HK-2 (cell line): ENCODE results near the gene SPATA3.

ENCODE experiments used
- DNase-seq: peaks from one replicate; pipeline ENCODE4 v3.0.0-alpha.2; 2018; ENCODE audit not compliant: unreplicated experiment

The SPATA3 gene

DNA sequence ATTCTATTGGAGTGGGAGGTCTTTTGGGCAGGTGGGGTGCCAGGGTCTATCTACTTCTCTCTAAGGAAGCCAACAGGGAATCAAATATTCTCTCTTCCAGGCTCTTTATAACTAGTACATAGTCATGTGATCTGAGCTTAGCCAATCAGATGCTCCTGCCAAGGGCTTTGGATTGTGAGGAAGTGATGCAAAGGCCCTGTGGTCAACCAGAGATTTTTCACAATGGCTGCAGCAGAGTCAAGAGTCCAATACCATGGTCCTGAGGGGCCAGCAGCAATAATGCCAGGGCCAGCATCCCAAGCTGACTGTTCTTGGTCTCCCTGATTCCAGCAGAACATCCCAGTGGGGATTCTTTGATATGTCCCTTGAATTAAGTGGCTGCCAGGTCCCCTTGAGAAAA lies 33.0 kb downstream of the SPATA3 start:
- no peak for DNase-seq

DNA sequence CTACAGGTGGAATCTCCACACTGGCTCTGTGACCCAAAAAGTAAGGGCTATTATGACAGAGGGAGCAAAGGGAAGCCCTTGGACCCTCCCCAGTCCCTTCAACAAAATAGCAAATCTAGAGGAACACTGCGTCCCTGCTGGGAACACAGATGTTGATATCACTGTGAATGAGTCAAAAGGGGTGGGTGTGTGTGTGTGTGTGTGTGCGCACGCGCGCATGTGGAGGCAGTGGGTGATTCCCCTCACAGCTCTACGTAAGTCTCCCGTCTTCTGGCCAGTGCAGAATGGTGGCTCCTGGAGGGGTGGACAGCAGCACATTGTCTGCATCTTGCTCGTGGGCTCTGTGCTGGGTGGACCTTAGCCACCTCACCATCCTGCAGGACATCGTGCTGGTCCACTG lies 33.6 kb downstream of the SPATA3 start:
- DNase-seq: no peak

DNA sequence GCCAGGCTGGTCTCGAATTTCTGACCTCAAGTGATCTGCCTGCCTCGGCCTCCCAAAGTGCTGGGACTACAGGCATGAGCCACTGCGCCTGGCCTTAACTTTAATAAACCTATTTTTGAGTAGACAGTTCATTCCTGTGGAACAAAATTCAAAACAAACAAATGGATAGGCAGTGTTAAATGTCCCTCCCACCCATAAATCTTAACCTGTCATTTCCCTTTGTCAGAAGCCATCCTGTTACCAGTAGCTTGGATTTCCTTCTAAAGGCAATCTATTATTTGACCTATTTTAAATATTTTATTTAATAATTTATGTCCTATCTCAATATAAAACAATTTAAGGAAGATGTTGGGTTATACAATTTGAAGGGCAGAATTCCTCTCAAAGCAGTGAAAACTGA lies 34.8 kb downstream of the SPATA3 start:
- DNase-seq: no peak

DNA sequence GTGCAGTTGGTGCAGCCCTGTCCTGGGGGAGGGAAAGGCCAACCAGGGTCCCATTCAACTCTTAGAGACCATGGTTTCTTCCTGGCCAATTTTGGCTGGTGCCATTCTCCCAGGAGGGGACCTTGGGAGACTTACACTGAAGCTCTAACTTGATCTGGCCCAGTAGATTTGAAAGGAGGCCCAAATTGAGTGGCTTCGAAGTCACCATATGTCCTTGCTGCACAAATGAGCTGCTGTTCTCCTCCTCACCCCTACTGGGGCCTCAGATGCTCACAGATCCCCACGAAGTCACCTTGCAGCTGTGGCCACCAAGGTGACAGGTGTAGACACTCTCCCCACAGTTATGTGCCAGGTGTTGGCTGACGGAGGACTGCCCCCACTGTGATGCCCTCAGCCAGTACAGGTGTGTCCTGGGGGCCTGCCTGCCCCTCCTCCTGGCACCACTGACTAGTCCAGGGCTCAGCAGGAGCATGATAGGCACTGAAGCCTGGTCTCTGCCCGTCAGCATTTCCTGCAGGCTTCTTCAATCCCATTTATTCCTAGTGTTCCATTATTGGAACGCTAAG lies 36.7 kb downstream of the SPATA3 start:
- DNase-seq: no peak

DNA sequence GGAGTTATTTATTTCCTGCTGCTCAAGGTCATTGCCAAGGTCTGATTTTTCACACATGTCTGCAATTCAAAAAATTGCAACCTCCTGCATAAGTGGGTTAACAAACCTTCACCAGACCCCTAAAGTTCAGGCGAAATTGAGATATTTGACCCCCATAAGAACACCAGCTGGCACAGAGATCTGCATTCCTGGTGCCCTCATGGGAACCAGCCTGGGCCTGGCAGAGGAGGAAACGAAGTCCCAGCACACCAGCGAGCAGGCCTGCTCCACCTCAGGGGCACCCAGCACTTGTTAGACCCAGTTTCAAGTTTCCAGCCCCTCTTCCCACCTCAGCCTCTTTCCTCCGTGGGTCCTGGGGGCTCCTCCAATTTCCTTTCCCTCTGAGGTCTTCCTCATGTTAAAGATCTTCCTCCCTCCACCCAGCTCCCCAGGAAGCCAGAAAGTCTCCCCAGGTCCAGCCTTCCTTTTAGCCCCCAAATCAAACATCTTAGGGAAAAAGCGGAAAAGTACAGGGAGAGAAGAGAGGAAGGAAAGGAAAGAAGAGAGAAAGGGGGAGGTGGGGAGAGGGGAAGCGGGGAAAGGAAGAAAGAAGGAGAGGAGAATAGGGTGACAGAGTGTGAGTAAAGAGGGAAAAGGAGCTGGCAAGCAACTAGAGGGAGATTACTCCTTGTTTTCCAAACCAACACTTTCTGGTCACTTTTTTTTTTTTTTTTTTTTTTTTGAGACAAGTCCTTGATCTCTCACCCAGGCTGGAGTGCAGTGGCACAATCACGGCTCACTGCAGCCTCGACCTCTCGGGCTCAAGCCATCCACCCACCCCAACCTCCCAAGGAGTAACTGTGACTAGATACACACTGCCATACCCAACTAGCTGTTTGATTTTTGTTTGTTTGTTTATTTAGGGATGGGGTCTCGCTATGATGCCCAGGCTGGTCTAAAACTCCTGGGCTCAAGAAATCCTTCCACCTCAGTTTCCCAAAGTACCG lies 37.5 kb downstream of the SPATA3 start:
- DNase-seq: no peak

DNA sequence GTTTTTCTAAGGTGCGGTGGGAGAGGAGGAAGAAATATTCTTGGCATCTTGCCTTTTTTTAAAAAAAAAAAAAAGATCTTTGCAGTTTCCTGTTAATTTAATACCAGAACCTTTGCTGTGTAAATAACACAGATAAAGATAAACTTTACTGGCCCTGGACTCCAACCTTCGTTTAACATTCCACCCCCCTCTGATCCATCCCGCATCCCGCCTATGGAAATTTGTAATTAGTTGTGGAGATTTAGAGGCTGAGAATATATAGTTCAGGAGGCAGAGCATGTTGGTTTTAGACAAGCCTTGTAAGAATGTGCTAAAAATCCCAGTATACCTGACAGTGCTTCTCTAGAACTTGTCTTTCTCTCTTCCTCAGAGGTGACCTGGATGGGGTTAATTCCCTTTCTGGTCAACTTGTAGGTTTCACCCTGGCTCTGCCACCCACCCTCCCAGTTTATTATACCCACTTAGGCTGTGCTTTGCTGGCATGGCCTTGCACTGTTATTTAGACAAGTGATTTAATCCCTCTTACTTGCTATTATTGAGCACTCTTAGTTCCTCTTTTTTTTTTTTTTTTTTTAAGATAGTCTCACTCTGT lies 38.5 kb downstream of the SPATA3 start:
- DNase-seq: no peak

DNA sequence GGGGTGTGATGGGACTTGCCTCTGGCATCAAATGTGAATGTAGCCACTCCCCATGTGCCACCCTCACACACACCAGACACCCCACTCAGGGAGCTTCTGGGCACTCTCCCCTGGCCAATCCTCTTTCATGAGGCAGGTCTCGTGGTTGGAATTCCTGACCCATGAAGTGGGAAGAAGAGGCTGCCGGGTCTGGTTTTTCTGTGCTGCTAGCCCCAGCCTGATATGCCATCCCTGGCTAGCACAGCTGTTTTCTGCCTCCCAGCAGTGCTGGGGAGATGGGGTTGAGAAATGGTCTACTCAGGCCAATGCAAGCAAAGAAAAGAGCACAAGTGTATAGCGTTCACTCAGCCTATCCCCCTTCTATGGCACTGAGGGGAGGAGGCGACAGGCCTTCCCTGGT lies 40.2 kb downstream of the SPATA3 start:
- DNase-seq: no peak

DNA sequence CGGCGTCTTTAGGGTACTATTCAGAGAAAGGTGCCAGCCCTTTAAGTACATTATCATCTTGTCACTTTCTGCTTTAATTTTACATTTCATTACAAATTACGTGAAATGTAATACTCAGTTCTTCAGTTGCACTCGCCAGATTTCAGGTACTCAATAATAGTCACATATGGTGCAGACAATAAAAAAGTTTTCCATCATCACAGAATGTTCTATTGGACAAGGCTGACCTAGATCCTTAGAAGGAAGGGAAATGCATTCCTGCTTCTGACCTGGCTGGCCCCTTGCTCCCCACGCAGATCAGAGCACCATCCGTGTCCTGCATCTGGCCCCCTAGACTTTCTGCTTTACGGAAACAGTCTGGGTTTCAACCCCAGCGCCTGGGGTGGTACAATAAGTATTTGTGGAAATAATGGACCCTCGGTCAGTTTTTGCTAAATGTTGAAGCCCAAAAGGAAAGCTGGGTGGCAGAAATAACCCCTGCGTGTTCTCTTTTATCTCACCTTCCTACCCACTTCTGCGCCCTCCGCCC lies 40.7 kb downstream of the SPATA3 start:
- DNase-seq: no peak

DNA sequence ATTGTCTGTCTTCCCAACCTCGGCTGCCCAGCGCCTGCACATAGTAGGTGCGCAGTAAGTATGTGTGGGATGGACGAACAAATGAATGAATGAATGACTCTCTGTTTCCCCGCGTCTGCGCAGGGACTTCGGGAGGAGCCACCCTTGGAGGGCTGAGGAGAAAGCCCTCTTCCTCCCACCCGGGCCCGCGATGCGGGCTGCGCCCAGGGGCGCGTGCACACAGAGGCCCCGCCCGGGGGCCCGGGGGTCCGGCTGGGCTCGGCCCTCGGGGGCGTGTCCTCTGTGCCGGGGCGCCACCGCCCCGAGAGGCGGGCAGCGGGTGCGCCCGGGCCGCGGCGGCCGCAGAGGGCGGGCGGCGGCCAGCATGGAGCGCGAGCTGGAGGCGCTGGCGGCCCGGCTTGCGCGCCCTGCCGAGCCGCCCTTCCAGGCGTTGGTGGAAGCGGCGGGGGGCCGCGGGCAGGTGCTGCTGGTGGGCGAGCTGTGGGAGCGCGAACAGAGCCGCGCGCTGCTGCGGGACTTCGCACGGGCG lies 41.3 kb downstream of the SPATA3 start, which contains the start of gene C2orf72:
TSS of gene C2orf72 (plus strand) at position 322 of the 529 bp plus-strand sequence. CDS start at position 365, 43 bp downstream.
- peak; percentile 34 for DNase-seq

DNA sequence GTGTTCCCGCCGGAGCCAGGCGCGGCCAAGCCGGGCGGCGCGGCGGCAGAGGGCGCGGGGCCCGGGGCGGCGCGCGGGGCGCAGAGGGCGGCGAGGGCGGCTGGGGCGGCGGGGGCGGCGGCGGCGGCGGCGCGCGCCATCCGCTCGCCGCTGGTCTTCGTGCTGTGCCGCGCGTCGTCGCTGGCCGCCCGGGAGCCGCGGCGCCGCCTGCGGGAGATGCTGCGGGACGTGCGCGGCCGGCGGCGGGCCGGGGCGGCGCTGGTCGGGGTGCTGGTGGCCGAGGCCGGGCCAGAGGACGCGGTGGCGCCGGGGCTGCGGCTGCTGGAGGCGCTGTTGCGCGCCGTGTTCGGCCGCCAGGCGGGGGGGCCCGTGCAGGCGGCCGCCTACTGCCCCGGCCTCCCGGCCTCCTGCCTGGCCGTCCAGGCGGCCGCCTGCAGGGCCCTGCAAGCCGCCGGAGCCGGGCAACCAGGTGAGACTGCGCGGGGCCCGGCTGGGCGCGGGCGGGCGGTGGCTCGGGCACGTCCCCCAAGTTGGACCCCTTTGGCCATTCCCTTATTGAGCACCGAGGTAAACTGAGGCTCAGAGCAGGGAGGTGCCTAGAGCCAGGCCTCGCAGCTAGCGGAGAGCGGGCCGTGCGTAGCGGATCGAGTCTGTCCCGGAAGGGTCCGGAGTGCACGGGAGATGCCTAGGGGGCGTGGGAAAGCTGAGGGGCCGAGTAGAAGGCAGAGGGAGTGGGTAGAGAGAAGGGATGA lies 42.0 kb downstream of the SPATA3 start:
- DNase-seq: peak; percentile 45

DNA sequence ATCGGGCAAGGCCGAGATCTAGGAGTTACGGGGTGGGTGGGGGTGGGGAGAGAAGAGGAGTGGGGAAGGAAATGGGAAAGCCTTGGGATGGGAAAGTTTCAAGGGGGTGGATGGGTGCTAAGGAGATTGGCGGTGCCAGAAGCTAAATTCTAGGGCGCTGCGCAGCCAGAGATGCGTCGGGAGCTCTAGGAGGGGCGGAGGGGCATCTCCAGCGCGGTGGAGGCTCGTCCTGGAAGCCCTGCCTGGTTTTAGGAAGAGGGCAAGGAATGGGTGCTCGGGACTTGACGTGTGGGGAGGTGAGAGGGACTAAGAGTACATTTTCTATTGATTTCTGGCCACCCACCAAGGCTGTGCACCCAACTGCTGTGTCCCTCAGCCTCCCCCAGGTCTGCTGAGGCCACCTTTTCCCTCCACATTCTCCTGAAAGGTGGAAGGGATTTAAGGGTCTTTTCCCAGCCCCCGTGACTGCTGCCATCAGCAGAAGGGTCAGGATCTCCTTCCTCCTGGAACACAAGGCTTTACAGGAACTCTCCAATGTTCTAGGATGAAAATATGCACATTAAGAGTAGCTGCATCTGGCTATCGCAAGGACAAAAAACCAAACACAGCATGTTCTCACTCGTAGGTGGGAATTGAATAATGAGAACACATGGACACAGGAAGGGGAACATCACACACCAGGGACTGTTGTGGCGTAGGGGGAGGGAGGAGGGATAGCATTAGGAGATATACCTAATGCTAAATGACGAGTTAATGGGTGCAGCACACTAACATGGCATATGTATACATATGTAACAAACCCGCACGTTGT lies 42.8 kb downstream of the SPATA3 start:
- no peak for DNase-seq

DNA sequence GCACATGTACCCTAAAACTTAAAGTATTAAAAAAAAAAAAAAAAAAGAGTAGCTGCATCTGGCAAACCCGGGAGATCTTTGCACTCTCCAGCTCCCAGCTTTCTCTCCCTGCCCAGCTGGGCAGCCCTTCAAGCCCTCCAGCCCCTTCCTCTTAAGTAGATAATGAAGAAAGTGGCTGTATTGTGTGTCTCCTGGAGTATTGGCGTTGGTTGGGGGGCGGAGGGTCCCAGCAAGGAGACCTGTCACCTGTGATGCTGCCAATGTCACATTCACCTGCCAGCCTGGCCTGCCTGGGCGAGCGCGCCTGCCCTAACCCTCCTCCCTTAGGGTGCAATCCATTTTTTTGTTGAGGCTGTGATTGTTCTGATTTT lies 43.4 kb downstream of the SPATA3 start:
- DNase-seq: no peak

DNA sequence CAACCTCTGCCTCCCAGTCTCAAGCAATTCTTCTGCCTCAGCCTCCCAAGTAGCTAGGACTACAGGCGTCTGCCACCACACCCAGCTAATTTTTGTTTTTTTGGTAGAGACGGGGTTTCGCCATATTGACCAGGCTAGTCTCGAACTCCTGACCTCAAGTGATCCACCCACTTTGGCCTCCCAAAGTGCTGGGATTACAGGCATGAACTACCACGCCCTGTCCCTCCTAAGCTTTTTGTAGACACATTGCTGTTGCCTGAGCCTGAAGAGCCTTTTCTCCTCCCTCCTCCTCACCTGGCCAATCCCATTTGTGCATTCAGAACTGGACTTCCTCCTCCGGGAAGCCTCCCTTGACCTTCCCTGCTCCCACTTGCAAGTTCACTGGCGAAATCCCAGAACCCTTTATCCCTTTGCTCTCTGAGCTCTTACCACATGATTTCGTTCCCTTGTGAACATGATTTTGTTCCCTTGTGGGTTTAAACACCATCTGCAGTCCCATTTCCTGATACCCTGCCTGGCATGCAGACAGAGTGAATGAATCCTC lies 44.0 kb downstream of the SPATA3 start:
- DNase-seq: no peak

DNA sequence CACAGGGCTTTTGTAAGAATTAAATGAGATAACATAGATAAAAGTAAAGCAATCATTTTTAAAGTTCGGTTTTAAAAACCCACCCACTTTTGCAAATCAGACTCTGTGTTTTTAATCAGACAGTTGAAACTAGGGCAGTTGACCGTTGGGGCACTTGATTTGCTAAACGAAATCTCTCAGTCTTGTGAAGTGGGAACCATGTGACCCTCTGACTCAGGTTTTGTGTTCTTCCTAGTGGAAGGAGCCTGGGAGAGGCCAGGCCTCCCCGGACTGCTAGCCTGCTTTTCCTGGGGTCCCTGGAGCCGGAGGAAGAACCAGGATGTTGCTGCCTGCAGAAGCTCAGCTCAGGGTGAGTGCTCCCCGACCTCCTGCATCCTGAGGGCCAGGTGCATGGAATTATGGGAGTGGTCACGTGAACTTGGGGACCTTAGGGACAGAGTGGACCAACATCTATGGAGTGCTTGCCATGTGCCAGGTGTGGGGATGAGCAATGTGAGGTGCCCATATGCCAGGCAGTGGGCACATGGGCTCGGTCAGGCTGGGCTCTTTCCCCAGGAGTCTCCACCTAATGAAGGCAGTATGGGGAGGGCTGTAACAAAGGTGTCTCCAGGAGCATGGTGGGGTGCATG lies 45.3 kb downstream of the SPATA3 start:
- DNase-seq: no peak

DNA sequence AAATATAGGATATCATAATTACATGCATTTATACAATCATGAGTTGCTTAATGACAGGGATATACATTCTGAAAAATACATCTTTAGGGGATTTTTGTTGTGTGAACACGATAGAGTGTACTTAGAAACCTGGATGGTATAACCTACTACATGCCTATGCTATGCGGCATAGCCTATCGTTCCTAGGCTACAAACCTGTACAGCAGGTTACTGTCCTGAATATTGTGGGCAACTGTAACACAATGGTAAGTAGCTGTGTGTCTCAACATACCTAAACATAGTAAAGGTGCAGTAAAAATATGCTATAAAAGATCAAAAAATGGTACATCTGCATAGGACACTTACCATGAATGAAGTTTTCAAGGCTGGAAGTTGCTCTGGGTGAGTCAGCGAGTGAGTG lies 47.9 kb downstream of the SPATA3 start:
- no peak for DNase-seq

DNA sequence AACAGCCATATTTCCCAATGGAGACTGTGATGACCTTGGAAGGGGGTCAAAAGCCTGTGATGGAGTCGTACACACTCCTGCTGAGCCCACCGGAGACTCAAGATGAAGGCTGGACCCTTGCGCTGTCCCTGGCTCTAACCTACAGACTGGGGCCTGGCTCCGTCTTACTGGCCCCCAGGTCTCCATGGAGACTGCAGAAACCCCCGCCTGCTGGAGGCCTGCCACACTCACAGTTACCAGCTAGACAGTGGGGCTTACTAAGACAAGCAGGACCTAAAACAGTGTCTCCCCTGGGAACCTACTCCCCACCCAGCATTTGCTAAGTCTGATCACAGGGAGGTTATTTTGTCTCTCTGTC lies 51.0 kb downstream of the SPATA3 start:
- no peak for DNase-seq

DNA sequence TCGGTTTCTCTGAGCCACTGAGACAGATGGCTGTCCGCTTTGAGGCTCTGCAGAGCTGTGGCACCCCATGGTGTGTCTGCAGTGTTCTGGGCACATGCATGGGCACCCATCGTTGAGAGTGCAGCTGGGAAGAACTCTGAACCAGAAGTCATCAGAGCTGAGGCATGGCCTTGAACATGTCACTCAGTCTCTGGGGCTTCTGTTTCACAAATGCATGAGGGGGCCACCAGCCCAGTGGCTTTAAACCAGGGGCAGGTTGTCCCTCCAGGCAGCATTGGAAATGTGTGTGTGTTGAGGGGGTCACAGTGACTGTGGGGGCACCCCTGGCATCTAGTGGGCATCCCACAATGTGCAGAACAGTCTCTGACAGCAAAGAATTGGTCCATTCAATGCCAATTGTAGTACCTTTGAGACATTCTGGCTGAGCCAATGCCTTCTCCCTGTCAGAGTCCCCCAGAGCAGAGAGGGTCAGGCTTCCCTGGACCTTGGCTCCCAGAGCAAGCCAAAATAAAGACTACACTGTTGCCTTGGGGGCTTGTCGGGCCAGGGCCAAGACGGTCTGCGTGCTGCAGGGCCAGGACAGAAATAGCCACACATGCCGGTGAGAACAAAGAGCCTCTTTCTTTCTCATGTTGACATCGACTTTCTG lies 51.5 kb downstream of the SPATA3 start:
- no peak for DNase-seq

DNA sequence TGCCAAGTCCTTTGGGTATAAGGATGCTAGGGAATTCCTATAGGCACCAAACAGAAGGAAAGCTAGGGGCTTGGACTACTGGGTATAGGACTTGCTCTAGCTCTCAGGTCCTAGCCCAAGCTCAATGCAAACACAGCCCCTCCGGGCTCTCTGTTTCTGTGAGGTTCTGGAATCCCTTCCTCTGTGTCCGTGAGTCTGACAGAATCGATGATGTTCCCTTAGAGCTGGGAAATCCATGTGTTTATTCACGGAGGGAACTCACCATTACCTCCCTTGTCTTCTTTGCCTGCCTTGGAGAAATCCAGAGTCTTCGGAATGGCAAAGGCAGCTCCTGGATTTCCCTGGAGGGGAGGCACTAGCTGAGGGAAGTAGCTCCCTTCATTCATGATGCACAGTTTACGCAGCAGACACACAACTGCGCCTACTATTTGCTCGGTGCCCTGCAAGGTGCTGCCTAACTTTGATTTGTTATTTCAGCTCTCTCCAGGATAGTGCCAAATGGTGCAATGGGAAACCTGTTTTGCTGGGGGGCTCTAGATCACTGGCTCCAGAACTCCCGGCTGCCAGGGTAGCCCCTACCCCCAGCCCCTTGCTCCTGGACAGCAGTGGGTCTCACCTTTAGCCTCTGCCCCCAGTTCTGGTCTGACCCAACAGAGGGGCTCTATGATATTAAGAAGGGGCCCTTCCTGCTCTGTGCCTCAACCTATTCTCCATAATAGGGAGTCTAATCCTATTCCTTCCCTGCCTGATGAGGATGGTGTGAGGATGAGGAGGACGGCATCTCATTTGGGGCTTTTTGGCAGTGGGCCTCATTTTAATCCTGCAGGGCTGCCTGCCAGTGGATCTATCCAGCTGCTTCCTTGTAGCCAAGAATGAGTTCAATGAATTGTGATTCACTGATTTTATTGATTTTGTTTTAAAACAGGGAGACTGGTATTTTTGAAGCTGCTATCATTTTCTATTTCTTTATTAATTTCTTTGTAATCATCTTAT lies 52.3 kb downstream of the SPATA3 start:
- no peak for DNase-seq
